ENCODE measurements around the gene C12orf56.
"Not testable (repeated sequence)": the region's sequence is repeated elsewhere in the genome, so short reads cannot be mapped to it uniquely, and the experiment has no call there.

C12orf56 gene

DNA sequence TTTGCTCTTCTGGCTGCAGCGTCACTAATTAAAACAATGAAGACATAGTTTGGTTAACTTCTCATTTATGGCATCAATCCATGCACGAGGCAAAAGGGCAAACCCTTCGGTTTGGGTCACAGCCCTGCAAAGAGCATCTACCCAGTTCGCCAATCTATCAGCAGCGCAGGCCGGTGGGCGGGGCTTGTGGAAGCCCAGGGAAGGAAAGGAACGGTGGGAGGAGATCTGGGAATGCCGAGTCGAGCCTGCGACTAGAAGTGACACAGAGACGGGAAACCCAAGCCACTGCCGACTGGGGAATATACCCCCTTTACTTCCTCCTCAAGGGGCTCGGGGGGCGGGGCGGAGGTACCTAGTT lies 168.9 kb downstream of the C12orf56 start:
- DNase-seq (ENCODE audit: low read depth), result peak; percentile 76
- TF ChIP-seq CTCF (IDR thresholded peaks at IDR 0.05; ENCODE audit: low read length, missing control alignments), result no peak
- H3K4me3 ChIP-seq (replicated peaks; ENCODE audit: low read depth, low read length), result peak overlapping the region; percentile 92

DNA sequence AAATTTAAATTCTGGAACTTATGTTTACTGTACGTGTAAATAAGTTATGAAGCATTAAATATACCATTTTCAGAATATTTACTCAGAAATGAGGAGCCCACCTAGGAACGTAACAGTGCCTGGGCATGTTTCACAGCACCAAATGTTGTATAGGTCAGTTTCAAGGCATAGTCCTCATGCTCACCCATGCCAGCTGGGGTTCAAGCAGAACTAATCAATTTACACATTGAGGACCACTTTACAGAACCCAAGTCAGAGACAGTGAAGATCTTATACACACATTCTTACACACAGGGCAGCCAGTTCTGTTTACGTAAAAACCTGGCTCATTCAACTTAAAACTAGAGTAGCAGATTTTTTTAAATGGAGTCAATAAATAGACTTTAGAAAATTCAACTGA lies 170.5 kb downstream of the C12orf56 start:
- DNase-seq (ENCODE audit: low read depth), result no peak
- H3K4me3 ChIP-seq (replicated peaks; ENCODE audit: low read depth, low read length), result no peak overlapping the region
- no peak for TF ChIP-seq CTCF (IDR thresholded peaks at IDR 0.05; ENCODE audit: low read length, missing control alignments)

GRCh38 chr12:64219145-64219544 lies 171.4 kb downstream of the C12orf56 start:
- no peak overlapping the region for H3K4me3 ChIP-seq (replicated peaks; ENCODE audit: low read depth, low read length)
- TF ChIP-seq CTCF (IDR thresholded peaks at IDR 0.05; ENCODE audit: low read length, missing control alignments), result no peak
- no peak for DNase-seq (ENCODE audit: low read depth)

DNA sequence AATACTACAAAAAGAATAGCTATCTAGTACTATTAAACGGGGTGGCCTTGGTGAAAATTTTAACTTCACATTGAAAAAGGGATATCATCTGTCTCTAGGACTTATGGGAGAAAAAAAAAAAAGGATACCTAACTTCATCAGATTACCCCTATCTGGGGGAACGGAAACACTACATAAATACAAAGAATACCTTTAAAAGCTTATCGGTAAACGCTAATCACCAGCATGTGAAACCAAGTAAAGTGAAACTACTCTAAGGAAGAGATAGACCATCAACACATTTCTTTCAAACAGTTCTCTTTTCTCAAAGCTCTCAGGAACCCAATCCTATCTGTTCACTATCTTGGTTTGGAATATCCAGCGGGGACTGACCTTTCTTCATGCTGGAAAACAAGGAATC lies 172.0 kb downstream of the C12orf56 start:
- TF ChIP-seq CTCF (IDR thresholded peaks at IDR 0.05; ENCODE audit: low read length, missing control alignments), result no peak
- H3K4me3 ChIP-seq (replicated peaks; ENCODE audit: low read depth, low read length), result no peak overlapping the region
- DNase-seq (ENCODE audit: low read depth), result no peak

- H3K4me3 ChIP-seq (replicated peaks; ENCODE audit: low read depth, low read length); DNase-seq (ENCODE audit: low read depth): not testable (repeated sequence)
Observed at GRCh38 chr12:64217643-64218042, 172.9 kb downstream of the C12orf56 start.

DNA sequence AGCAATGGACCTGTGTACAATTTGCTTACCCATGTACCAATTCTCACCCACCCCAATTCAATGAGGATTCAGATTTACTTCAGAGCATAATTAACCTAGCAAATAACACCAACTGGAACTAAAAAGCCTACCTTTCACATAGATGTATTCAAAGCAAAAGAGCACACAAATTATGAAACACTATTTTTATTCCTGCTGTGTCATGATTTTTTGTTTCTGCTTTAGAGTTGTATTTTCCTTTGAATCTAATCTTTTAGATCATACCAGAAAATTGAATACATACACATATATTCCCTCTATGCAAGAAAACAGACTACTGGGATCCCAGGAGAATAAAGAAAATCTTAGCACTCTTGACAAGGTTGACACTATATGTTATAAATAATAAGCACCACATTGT lies 174.3 kb downstream of the C12orf56 start:
- no peak for DNase-seq (ENCODE audit: low read depth)
- no peak overlapping the region for H3K4me3 ChIP-seq (replicated peaks; ENCODE audit: low read depth, low read length)
- TF ChIP-seq CTCF (IDR thresholded peaks at IDR 0.05; ENCODE audit: low read length, missing control alignments), result no peak

Data from fibroblast of pulmonary artery (primary cell).